Neural progenitor cell (in vitro differentiated cells): ENCODE results near the gene PDGFB.

Experiments
- EZH2 ChIP-seq: fragments of 200-600 bp; sonication (generic); IDR thresholded peaks from 2 replicates; pipeline ENCODE4 v1.6.1; 2017; ENCODE audit warnings: antibody characterized with exemption, mild to moderate bottlenecking, moderate library complexity
- EZH2phosphoT487 ChIP-seq: fragments of 200-600 bp; sonication (generic); IDR thresholded peaks from 2 replicates; pipeline ENCODE4 v1.6.1; 2017; ENCODE audit warnings: antibody characterized with exemption
- TF ChIP-seq, protein P1 (sequence below): fragments of 200-600 bp; sonication (generic); IDR thresholded peaks from 2 replicates; pipeline ENCODE4 v1.5.1; 2017; ENCODE audit warnings: antibody characterized with exemption, mild to moderate bottlenecking

DNA sequence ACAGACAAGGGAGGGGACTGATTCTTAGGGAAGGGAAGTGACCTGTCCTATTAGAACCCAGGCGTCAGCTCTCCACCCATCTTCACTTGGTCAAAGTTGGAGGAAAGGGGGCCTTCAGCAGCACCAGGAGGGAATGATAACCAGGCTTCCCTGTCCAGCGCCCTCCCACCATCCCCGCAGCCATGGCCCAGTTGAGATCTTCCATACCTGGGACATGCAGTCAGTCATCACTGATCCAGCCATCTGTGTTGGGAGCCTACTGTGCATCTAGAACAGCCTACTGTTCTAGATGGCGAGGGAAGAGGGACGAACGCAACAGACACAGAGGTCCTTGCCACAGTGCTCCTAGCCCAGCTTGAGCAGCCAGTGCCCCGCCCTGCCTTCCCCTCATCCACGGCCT, 40.6 kb downstream of the PDGFB start:
- TF ChIP-seq, protein P1, sequence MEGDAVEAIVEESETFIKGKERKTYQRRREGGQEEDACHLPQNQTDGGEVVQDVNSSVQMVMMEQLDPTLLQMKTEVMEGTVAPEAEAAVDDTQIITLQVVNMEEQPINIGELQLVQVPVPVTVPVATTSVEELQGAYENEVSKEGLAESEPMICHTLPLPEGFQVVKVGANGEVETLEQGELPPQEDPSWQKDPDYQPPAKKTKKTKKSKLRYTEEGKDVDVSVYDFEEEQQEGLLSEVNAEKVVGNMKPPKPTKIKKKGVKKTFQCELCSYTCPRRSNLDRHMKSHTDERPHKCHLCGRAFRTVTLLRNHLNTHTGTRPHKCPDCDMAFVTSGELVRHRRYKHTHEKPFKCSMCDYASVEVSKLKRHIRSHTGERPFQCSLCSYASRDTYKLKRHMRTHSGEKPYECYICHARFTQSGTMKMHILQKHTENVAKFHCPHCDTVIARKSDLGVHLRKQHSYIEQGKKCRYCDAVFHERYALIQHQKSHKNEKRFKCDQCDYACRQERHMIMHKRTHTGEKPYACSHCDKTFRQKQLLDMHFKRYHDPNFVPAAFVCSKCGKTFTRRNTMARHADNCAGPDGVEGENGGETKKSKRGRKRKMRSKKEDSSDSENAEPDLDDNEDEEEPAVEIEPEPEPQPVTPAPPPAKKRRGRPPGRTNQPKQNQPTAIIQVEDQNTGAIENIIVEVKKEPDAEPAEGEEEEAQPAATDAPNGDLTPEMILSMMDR: no peak
- TF ChIP-seq EZH2: no peak
- no peak for TF ChIP-seq EZH2phosphoT487
